HFFc6 (cell line): ENCODE measurements around the gene CXXC5. TPM values are rescaled to one million over a fixed set of nuclear protein-coding genes. Genes with fewer than 3 reads are reported as not detected.

Experiments
- DNase-seq: peaks from one replicate; pipeline ENCODE4 v3.0.0-alpha.2; 2018
- H3K27ac Mint-ChIP-seq: 2 replicates; pipeline ENCODE4 v1.8.0; 2020; ENCODE audit warnings: mild to moderate bottlenecking, mixed read lengths
- H3K27me3 Mint-ChIP-seq: 2 replicates; pipeline ENCODE4 v1.8.0; 2021; ENCODE audit warnings: mild to moderate bottlenecking, moderate library complexity, mixed read lengths; ENCODE audit not compliant: insufficient read depth
- H3K36me3 Mint-ChIP-seq: 2 replicates; pipeline ENCODE4 v1.8.0; 2021; ENCODE audit warnings: low read depth, mixed read lengths
- H3K4me1 Mint-ChIP-seq: 2 replicates; pipeline ENCODE4 v1.8.0; 2020; ENCODE audit warnings: low read depth, mixed read lengths
- H3K4me3 Mint-ChIP-seq: 2 replicates; pipeline ENCODE4 v1.8.0; 2020; ENCODE audit warnings: mild to moderate bottlenecking, moderate library complexity, mixed read lengths
- H3K9me3 Mint-ChIP-seq: 2 replicates; pipeline ENCODE4 v1.8.0; 2020; ENCODE audit warnings: mild to moderate bottlenecking, mixed read lengths
- CTCF ChIP-seq: fragments of 200-600 bp; sonication (generic); IDR thresholded peaks from 2 replicates; pipeline ENCODE4 v1.5.0; 2021; ENCODE audit warnings: antibody characterized with exemption, mild to moderate bottlenecking
- total RNA-seq, 6 experiments: library from RNA; stranded (reverse); fragmentation: NEBNext Ultra II Directional; extraction: Animal tissue kit (Norgen Biotek cat#: 25700); gene quantifications; 2 replicates in 1 of 6; 3 replicates in 5 of 6; pipeline ENCODE4 v1.2.3, GENCODE V29; 2021

CXXC5 gene
- total RNA-seq, 6 experiments from 2014 or later, result 46.4 to 58.5 (median 49.2) TPM

- Mint-ChIP-seq H3K9me3 (no peaks in the 10 kb centered on the region), H3K27me3 (peaks cover 10% of the 10 kb centered on the region), H3K4me1 (peaks cover 21% of the 10 kb centered on the region), H3K4me3 (no peak overlapping the region), H3K36me3 (peaks cover 11% of the 10 kb centered on the region; the same call in 1 of the 2 replicates), H3K27ac (no peak overlapping the region)
- no peak for TF ChIP-seq CTCF
- DNase-seq, result no peak
Measured at GRCh38 chr5:139682016-139682975, 34.1 kb downstream of the CXXC5 start.

DNA sequence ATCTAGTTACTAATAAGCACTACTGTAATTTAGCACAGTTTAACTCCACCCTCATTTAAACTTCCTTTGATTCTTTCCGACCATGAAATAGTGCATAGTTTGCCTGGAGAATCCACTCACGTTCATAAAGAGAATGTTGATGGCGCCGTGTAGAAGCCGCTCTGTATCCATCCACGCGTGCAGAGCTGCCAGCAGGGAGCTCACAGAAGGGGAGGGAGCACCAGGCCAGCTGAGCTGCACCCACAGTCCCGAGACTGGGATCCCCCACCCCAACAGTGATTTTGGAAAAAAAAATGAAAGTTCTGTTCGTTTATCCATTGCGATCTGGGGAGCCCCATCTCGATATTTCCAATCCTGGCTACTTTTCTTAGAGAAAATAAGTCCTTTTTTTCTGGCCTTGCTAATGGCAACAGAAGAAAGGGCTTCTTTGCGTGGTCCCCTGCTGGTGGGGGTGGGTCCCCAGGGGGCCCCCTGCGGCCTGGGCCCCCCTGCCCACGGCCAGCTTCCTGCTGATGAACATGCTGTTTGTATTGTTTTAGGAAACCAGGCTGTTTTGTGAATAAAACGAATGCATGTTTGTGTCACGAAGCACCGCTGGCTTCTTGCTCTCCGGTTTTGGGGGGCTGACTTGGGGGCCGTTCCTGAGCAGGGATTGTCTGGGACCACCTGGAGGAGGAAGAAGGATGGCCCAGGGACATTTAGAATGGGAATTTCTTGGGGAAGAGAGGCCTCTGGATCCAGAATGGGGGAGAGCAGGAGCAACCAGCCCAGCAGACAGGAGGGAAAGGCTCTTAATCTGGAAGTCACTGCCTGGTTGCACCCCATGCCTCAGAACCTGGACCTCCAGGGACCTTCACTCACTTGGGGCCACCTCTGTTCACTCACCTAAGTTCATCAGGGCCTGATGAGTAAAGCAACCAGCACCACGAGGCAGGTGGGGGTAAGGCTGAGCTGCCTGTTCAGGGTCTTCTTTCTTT, 35.4 kb downstream of the CXXC5 start:
- Mint-ChIP-seq H3K4me1 (peaks cover 18% of the 10 kb centered on the region), H3K27ac (0 out of 2 replicates have a peak overlapping the region, but pooled peaks have one; percentile 24), H3K36me3 (peaks cover 11% of the 10 kb centered on the region; the same call in 1 of the 2 replicates), H3K4me3 (no peak overlapping the region), H3K27me3 (peaks cover 12% of the 10 kb centered on the region), H3K9me3 (no peaks in the 10 kb centered on the region)
- DNase-seq, result no peak
- TF ChIP-seq CTCF, result no peak

DNA sequence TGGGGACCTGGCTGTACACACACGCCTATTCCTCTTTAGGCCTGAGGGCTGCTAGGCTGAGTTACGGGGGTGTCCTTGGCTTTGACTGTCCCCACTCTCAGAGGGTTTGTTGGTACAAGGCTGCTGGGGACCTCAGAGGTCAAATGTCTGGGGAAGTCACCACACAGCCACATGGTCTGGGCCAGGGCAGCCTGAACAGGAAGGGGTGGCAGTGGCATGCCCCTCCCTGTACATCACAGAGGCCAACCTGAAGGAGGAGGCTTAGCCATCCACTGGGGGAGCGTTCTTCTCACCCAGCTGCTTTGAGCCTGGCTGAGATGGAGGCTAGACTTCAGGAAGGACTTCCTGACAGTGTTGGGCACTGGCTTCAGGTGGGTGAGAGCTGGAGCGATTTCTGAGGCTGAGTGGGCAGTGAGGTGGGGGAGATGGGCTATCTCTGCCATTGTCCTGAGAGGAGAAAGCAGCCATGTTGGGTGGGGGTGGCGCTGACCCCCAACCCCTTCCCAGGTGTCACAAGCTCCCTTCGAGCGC, 36.3 kb downstream of the CXXC5 start:
- Mint-ChIP-seq H3K36me3 (peaks cover 11% of the 10 kb centered on the region), H3K9me3 (no peaks in the 10 kb centered on the region), H3K4me3 (no peak overlapping the region), H3K4me1 (peaks cover 18% of the 10 kb centered on the region), H3K27me3 (peaks cover 12% of the 10 kb centered on the region), H3K27ac (no peak overlapping the region)
- DNase-seq, result no peak
- no peak for TF ChIP-seq CTCF

DNA sequence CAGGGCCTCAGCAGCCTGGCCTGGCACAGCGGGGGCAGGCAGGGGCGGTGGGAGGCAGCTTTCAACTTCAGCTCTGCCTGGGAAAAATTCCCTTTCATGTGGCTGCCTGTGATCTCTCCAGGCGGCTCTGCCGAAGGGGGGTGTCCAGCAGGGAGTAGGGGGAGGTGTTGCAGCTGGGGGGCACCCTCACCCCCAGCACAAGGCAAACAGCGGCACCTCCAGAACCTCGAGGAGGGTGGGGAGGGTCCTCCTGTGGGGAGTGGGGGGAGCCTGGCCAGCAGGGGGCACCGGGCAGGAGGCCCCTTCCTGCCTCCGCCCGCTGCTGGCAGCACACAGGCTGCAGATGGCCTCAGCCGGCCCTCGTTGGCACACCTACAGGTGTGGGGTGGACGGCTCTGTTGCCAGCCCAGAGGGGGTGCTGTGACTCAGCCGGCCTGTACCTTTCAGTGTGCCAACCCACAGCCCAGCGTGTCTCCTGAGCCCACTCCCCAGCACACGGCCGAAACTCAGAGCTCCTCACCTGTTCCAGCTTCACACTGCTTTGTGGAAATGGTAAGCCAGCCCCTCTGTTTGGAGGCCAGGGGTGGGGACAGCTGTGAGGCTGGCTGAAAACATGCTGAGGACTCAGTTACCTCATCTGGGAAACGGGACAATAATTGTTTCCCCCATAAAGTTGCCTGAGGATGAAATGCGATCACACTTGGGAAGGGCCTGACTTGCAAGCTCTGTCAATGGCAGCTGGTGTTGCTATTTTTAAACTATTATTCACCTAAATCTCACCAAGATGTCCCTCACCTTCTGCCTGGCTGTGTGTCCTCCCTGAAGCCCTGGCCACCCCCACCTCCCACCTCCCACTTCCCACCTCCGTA, 37.0 kb downstream of the CXXC5 start:
- H3K27ac Mint-ChIP-seq, result no peak overlapping the region
- H3K27me3 Mint-ChIP-seq, result peaks cover 12% of the 10 kb centered on the region
- H3K9me3 Mint-ChIP-seq, result no peaks in the 10 kb centered on the region
- TF ChIP-seq CTCF, result peak; percentile 51
- DNase-seq, result no peak
- H3K36me3 Mint-ChIP-seq, result peaks cover 11% of the 10 kb centered on the region
- no peak overlapping the region for H3K4me3 Mint-ChIP-seq
- peaks cover 17% of the 10 kb centered on the region for H3K4me1 Mint-ChIP-seq
